Measurements from ENCODE around the gene IQCB1.
A peak's percentile ranks its signal among the peaks of the same experiment; 100 is the strongest.
"Not testable (repeated sequence)": the region's sequence is repeated elsewhere in the genome, so short reads cannot be mapped to it uniquely, and the experiment has no call there.

Gene IQCB1

GRCh38 chr3:121809249-121809648 is 25.6 kb downstream of the IQCB1 start:
- no peak for DNase-seq (ENCODE audit: low read depth)

GRCh38 chr3:121803771-121804320 is 31.0 kb downstream of the IQCB1 start:
- no peak for DNase-seq (ENCODE audit: low read depth)

GRCh38 chr3:121800906-121801305 is 34.0 kb downstream of the IQCB1 start:
- DNase-seq (ENCODE audit: low read depth) = no peak

- no peak for DNase-seq (ENCODE audit: low read depth)
Observed at GRCh38 chr3:121796970-121797369, 37.9 kb downstream of the IQCB1 start.

- no peak for DNase-seq (ENCODE audit: low read depth)
Observed at GRCh38 chr3:121794264-121794983, 40.4 kb downstream of the IQCB1 start.

- no peak for DNase-seq (ENCODE audit: low read depth)
Observed at GRCh38 chr3:121793078-121793477, 41.8 kb downstream of the IQCB1 start.

- DNase-seq (ENCODE audit: low read depth) = no peak
Observed at GRCh38 chr3:121786485-121786884, 48.4 kb downstream of the IQCB1 start.

GRCh38 chr3:121782784-121783183 is 52.1 kb downstream of the IQCB1 start:
- DNase-seq (ENCODE audit: low read depth) = not testable (repeated sequence)

GRCh38 chr3:121781611-121782010 is 53.2 kb downstream of the IQCB1 start:
- DNase-seq (ENCODE audit: low read depth) = no peak

GRCh38 chr3:121775095-121775494 is 59.8 kb downstream of the IQCB1 start:
- DNase-seq (ENCODE audit: low read depth) = not testable (repeated sequence)

- DNase-seq (ENCODE audit: low read depth) = no peak
Observed at GRCh38 chr3:121769246-121769645, 65.6 kb downstream of the IQCB1 start.

- no peak for DNase-seq (ENCODE audit: low read depth)
Observed at GRCh38 chr3:121768452-121768851, 66.4 kb downstream of the IQCB1 start.

GRCh38 chr3:121759541-121760202 is 75.2 kb downstream of the IQCB1 start:
- no peak for DNase-seq (ENCODE audit: low read depth)

GRCh38 chr3:121758727-121759450 is 76.0 kb downstream of the IQCB1 start:
- no peak for DNase-seq (ENCODE audit: low read depth)

- DNase-seq (ENCODE audit: low read depth) = no peak
Observed at GRCh38 chr3:121757812-121758545, 76.9 kb downstream of the IQCB1 start.

- no peak for DNase-seq (ENCODE audit: low read depth)
Observed at GRCh38 chr3:121757087-121757811, 77.6 kb downstream of the IQCB1 start.

- no peak for DNase-seq (ENCODE audit: low read depth)
Observed at GRCh38 chr3:121752772-121753171, 82.1 kb downstream of the IQCB1 start.

GRCh38 chr3:121752261-121752660 is 82.6 kb downstream of the IQCB1 start:
- no peak for DNase-seq (ENCODE audit: low read depth)

- no peak for DNase-seq (ENCODE audit: low read depth)
Observed at GRCh38 chr3:121750087-121750415, 84.8 kb downstream of the IQCB1 start.

GRCh38 chr3:121749276-121750086 is 85.4 kb downstream of the IQCB1 start, which contains the start of gene GOLGB1:
Gene GOLGB1, minus strand, starts transcription at chr3:121749741. Its CDS starts 18,770 bp downstream, at chr3:121730971.
- DNase-seq (ENCODE audit: low read depth) = peak; percentile 100
